H9 (cell line): ENCODE results near the gene ARSJ. TPM values are rescaled to one million over a fixed set of nuclear protein-coding genes. Genes with fewer than 3 reads are reported as not detected.

ENCODE experiments used
- DNase-seq: peaks from one replicate; pipeline ENCODE4 v3.0.0-alpha.2; 2017
- H2AFZ ChIP-seq: one replicate; pipeline ENCODE4 v1.6.1; 2013; ENCODE audit warnings: mild to moderate bottlenecking, low read length, control low read depth, moderate library complexity
- H2AK5ac ChIP-seq: 2 replicates; pipeline ENCODE4 v1.6.1; 2013; ENCODE audit warnings: low read length, control low read depth, mixed read lengths; ENCODE audit not compliant: insufficient read length
- H2BK120ac ChIP-seq: one replicate; pipeline ENCODE4 v1.6.1; 2013; ENCODE audit warnings: low read depth, mild to moderate bottlenecking, low read length, control low read depth, inconsistent platforms; ENCODE audit not compliant: poor library complexity, severe bottlenecking
- H2BK12ac ChIP-seq: 2 replicates; pipeline ENCODE4 v1.6.1; 2013; ENCODE audit warnings: low read length, control low read depth, mixed read lengths, low read depth; ENCODE audit not compliant: insufficient read length
- H2BK15ac ChIP-seq: 2 replicates; pipeline ENCODE4 v1.6.1; 2013; ENCODE audit warnings: low read depth, low read length, control low read depth
- H2BK20ac ChIP-seq: one replicate; pipeline ENCODE4 v1.6.1; 2013; ENCODE audit warnings: low read depth, mild to moderate bottlenecking, low read length, control low read depth, inconsistent platforms; ENCODE audit not compliant: poor library complexity, severe bottlenecking
- H2BK5ac ChIP-seq: 2 replicates; pipeline ENCODE4 v1.6.1; 2013; ENCODE audit warnings: low read length, control low read depth, mixed read lengths; ENCODE audit not compliant: insufficient read length
- H3K14ac ChIP-seq: 2 replicates; pipeline ENCODE4 v1.6.1; 2013; ENCODE audit warnings: low read length, control low read depth; ENCODE audit not compliant: insufficient read depth
- H3K18ac ChIP-seq: 2 replicates; pipeline ENCODE4 v1.6.1; 2013; ENCODE audit warnings: low read depth, mild to moderate bottlenecking, mixed read lengths, low read length, control low read depth; ENCODE audit not compliant: insufficient read length
- H3K23ac ChIP-seq: 2 replicates; pipeline ENCODE4 v1.6.1; 2013; ENCODE audit warnings: low read length, control low read depth, mixed read lengths, low read depth; ENCODE audit not compliant: insufficient read length
- H3K23me2 ChIP-seq: 2 replicates; pipeline ENCODE4 v1.6.1; 2013; ENCODE audit warnings: low read depth, mild to moderate bottlenecking, mixed read lengths, low read length, control low read depth; ENCODE audit not compliant: insufficient read length, poor library complexity, severe bottlenecking
- H3K27ac ChIP-seq: 2 replicates; pipeline ENCODE4 v1.5.1; 2013; ENCODE audit warnings: low read length, control low read depth, mixed read lengths, low read depth; ENCODE audit not compliant: insufficient read length
- H3K27me3 ChIP-seq: 2 replicates; pipeline ENCODE4 v1.6.1; 2013; ENCODE audit warnings: low read length, control low read depth, inconsistent platforms; ENCODE audit not compliant: insufficient read depth
- H3K4ac ChIP-seq: 2 replicates; pipeline ENCODE4 v1.6.1; 2013; ENCODE audit warnings: low read depth, mild to moderate bottlenecking, control low read depth, inconsistent platforms, low read length, moderate library complexity
- H3K4me1 ChIP-seq: 2 replicates; pipeline ENCODE4 v1.6.1; 2013; ENCODE audit warnings: low read length, control low read depth, inconsistent platforms; ENCODE audit not compliant: insufficient read depth
- H3K4me2 ChIP-seq: 2 replicates; pipeline ENCODE4 v1.6.1; 2013; ENCODE audit warnings: low read length, control low read depth, mixed read lengths; ENCODE audit not compliant: insufficient read length, insufficient read depth
- H3K56ac ChIP-seq: 2 replicates; pipeline ENCODE4 v1.6.1; 2013; ENCODE audit warnings: low read depth, mild to moderate bottlenecking, mixed read lengths, low read length, control low read depth; ENCODE audit not compliant: insufficient read length
- H3K79me1 ChIP-seq: 2 replicates; pipeline ENCODE4 v1.6.1; 2013; ENCODE audit warnings: low read depth, mild to moderate bottlenecking, moderate library complexity, low read length, control low read depth, inconsistent platforms; ENCODE audit not compliant: insufficient read depth, poor library complexity, severe bottlenecking
- H3K79me2 ChIP-seq: 2 replicates; pipeline ENCODE4 v1.6.1; 2013; ENCODE audit warnings: low read length, control low read depth, inconsistent platforms; ENCODE audit not compliant: insufficient read depth
- H3K9ac ChIP-seq: 2 replicates; pipeline ENCODE4 v1.6.1; 2013; ENCODE audit warnings: low read length, control low read depth, mixed read lengths; ENCODE audit not compliant: insufficient read length; ENCODE audit errors: extremely low read depth
- H3K9me3 ChIP-seq: one replicate; pipeline ENCODE4 v1.6.1; 2013; ENCODE audit warnings: low read depth, low read length, inconsistent platforms; ENCODE audit not compliant: control insufficient read depth
- H3T11ph ChIP-seq: one replicate; pipeline ENCODE4 v1.6.1; 2013; ENCODE audit warnings: mild to moderate bottlenecking, low read length, control low read depth, inconsistent platforms
- H4K20me1 ChIP-seq: one replicate; pipeline ENCODE4 v1.6.1; 2013; ENCODE audit not compliant: control insufficient read depth, insufficient read length, insufficient read depth
- H4K5ac ChIP-seq: 2 replicates; pipeline ENCODE4 v1.6.1; 2013; ENCODE audit warnings: low read depth, mild to moderate bottlenecking, mixed read lengths, low read length, control low read depth; ENCODE audit not compliant: insufficient read length
- H4K8ac ChIP-seq: replicated peaks from 2 replicates; pipeline ENCODE4 v1.6.1; 2013; ENCODE audit warnings: low read length, control low read depth, mixed read lengths, low read depth; ENCODE audit not compliant: insufficient read length
- H4K91ac ChIP-seq: 2 replicates; pipeline ENCODE4 v1.6.1; 2013; ENCODE audit warnings: low read depth, mild to moderate bottlenecking, moderate library complexity, mixed read lengths, low read length, control low read depth; ENCODE audit not compliant: insufficient read length
- H3K27ac Mint-ChIP-seq, 3 experiments: 2 replicates in 2 of 3; 3 replicates in 1 of 3; pipeline ENCODE4 v1.8.0; 2020 to 2021; ENCODE audit warnings: mixed read lengths in 3 of 3, mild to moderate bottlenecking in 1 of 3, moderate library complexity in 1 of 3
- H3K27me3 Mint-ChIP-seq: 2 replicates; pipeline ENCODE4 v1.8.0; 2021; ENCODE audit warnings: low read depth, mild to moderate bottlenecking, moderate library complexity, mixed read lengths
- H3K36me3 Mint-ChIP-seq, 3 experiments: 2 replicates in 2 of 3; 3 replicates in 1 of 3; pipeline ENCODE4 v1.8.0; 2020 to 2021; ENCODE audit warnings: low read depth in 3 of 3, mixed read lengths in 3 of 3; ENCODE audit not compliant: insufficient read depth in 1 of 3
- H3K4me1 Mint-ChIP-seq, 2 experiments: 2 replicates each; pipeline ENCODE4 v1.8.0; 2020; ENCODE audit warnings: mixed read lengths in 2 of 2
- H3K4me3 Mint-ChIP-seq, 2 experiments: 2 replicates in 1 of 2; 3 replicates in 1 of 2; pipeline ENCODE4 v1.8.0; 2020 to 2021; ENCODE audit warnings: mild to moderate bottlenecking in 2 of 2, mixed read lengths in 2 of 2, moderate library complexity in 1 of 2
- H3K9me3 Mint-ChIP-seq, 2 experiments: 2 replicates in 1 of 2; 3 replicates in 1 of 2; pipeline ENCODE4 v1.8.0; 2020; ENCODE audit warnings: mild to moderate bottlenecking in 2 of 2, mixed read lengths in 2 of 2, moderate library complexity in 1 of 2
- CTCF ChIP-seq: fragments of 200-600 bp; sonication (generic); conservative IDR thresholded peaks from 3 replicates; pipeline ENCODE4 v1.8.0; 2021; ENCODE audit warnings: antibody characterized with exemption, mild to moderate bottlenecking
- WGBS: extraction: QIAGEN DNeasy Blood & Tissue Kit; methylation state at CpG from one replicate; pipeline ENCODE4 v1.1.7; 2013; ENCODE audit warnings: missing lambda C conversion rate, low lambda C conversion rate, mixed read lengths; ENCODE audit not compliant: insufficient read length; ENCODE audit errors: extremely low coverage; 5-methylcytosine and 5-hydroxymethylcytosine counted together
- total RNA-seq: library from RNA; stranded (reverse); gene quantifications from 2 replicates; pipeline ENCODE4 v1.2.1, GENCODE V29; 2021

Gene ARSJ
- total RNA-seq, 1 experiment from 2014 or later, result 1.1 TPM

- no peaks in the 10 kb centered on the region for H3K23me2 ChIP-seq
- no peak overlapping the region for H3K4ac ChIP-seq
- no peaks in the 10 kb centered on the region for H4K20me1 ChIP-seq
- H3K4me1 ChIP-seq, result peaks cover 3% of the 10 kb centered on the region; the same call in 1 of the 2 replicates
- no peak overlapping the region for H3T11ph ChIP-seq
- peaks cover 46 to 53% of the 10 kb centered on the region in 2 experiments for H3K4me1 Mint-ChIP-seq
- no peak overlapping the region for H4K8ac ChIP-seq
- no peaks in the 10 kb centered on the region for H3K79me2 ChIP-seq
- H2AK5ac ChIP-seq, result no peak overlapping the region
- H3K79me1 ChIP-seq, result no peaks in the 10 kb centered on the region
- no peak overlapping the region for H3K56ac ChIP-seq
- H4K91ac ChIP-seq, result no peak overlapping the region
- no peak overlapping the region for H2BK12ac ChIP-seq
- no peaks in the 10 kb centered on the region for H3K27me3 Mint-ChIP-seq
- peak overlapping the region in 2 of 3 experiments; percentile 37 to 94; a peak in 5 of 7 replicates for H3K27ac Mint-ChIP-seq
- no peak overlapping the region for H2BK5ac ChIP-seq
- no peak for TF ChIP-seq CTCF
- H3K9me3 Mint-ChIP-seq, result no peaks in the 10 kb centered on the region
- no peak overlapping the region for H3K4me2 ChIP-seq
- no peak overlapping the region for H3K27ac ChIP-seq
- no CpG with 5 or more reads among the region's 1 CpG for WGBS
- H2BK15ac ChIP-seq, result no peak overlapping the region
- DNase-seq, result no peak
- H3K23ac ChIP-seq, result no peak overlapping the region
- no peak overlapping the region for H3K4me3 Mint-ChIP-seq
- H3K9me3 ChIP-seq, result no peaks in the 10 kb centered on the region
- no peak overlapping the region for H3K9ac ChIP-seq
- no peak overlapping the region for H2BK120ac ChIP-seq
- H4K5ac ChIP-seq, result no peak overlapping the region
- no peak overlapping the region for H3K18ac ChIP-seq
- no peaks in the 10 kb centered on the region for H3K27me3 ChIP-seq
- H3K36me3 Mint-ChIP-seq, result peaks cover 0 to 2% (median 2%) of the 10 kb centered on the region in 3 experiments; a peak in 4 of 7 replicates
- no peak overlapping the region for H2AFZ ChIP-seq
- no peak overlapping the region for H3K14ac ChIP-seq
- no peak overlapping the region for H2BK20ac ChIP-seq
Observed at GRCh38 chr4:113871080-113871479, 108.4 kb downstream of the ARSJ start.
